NCI-H1694 (cell line): ENCODE results near the gene PRSS36.
A peak's percentile ranks its signal among the peaks of the same experiment; 100 is the strongest.
"Not testable (repeated sequence)": the region's sequence is repeated elsewhere in the genome, so short reads cannot be mapped to it uniquely, and the experiment has no call there.

Experiments
- DNase-seq: peaks from one replicate; lab custom pipeline; 2025; lab: John Stamatoyannopoulos, UW

PRSS36 gene

GRCh38 chr16:31141489-31142108 lies 8.3 kb downstream of the PRSS36 start:
- DNase-seq: no peak

- DNase-seq: not testable (repeated sequence)
Observed at GRCh38 chr16:31141071-31141469, 8.8 kb downstream of the PRSS36 start.

- no peak for DNase-seq
Observed at GRCh38 chr16:31138621-31139578, 11.0 kb downstream of the PRSS36 start.

GRCh38 chr16:31136822-31137499 lies 12.9 kb downstream of the PRSS36 start:
- DNase-seq: not testable (repeated sequence)

- DNase-seq: no peak
Observed at GRCh38 chr16:31136287-31136662, 13.6 kb downstream of the PRSS36 start.

DNA sequence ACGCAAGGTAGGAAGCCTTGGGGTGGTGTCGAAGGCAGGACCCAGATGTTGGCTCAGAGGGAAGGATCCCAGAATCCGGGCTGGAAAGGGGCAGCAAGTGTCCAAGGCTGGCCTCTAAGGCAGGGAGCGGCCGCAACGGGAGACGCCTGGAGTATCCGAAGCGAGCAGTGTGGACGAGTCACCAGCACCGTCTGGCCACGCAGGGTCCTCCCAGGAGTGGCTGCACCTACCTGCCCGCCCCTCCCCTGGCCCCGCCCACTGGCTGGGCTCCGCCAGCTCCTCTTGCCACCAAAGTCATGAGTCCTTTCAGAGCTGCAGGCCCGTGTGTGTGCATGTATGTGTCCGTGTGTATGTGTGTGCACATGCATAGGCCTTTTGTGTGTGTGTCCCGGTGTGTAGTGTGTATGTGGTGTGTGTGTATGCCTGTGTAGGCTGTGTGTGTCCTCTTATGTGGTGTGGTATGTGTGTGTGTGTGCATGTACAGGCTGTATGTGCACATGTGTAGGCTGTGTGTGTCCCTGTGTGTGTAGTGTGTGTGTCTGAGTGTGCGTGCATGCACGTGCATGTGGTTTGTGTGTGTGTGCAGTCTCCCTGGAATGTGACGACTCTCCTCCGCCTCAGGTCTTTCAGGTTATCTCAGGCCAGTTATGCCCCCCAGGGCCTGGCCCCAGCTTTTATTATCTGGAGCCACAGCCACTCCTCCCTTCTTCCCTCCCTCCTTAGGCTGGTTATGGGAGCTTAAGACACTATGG lies 14.2 kb downstream of the PRSS36 start, which contains the start of gene PRSS8:
PRSS8 (minus strand) TSS at position 193 of the 752 bp plus-strand sequence. CDS start 229 bp downstream, outside the sequence.
- no peak for DNase-seq

DNA sequence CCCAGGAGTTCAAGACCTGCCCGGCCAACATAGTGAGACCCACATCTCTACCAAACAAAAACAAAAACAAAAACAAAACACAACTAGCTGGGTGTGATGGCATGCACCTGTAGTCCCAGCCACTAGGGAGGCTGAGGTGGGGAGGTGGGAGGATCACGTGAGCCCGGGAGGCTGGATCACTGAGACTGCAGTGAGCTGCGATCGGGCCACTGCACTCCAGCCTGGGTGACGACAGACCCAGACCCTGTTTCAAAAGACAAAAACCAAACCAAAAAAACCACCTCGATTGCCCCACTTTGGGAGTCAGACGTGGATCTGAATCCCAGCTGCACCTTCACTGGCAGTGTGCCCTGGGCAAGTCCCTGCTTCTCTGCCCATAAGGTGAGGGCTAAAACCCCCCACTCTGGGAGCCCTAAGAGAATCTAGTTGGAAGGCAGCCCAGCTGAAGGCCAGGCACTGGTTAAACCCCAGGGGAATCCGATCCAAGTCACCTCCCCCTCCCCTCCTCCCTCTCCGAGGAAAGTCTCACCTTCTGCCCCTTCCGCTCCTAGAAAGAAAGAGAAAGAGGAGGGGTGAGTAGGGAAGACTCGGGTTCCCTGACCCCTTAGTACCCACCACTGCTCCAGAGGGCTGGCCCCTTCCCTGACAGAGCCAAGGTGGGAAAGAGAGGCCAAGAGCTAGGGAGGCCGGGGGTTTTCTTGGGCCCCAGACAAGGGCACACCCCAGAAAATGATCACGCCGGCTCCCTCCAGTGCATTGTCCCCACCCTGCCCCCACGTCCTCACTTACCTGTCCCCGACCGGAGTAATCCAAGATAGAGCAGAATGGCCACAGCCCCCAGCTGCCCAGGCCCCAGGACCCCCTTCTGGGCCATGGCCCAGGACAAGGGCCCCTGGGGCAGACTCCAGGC lies 15.0 kb downstream of the PRSS36 start:
- peak; percentile 6 for DNase-seq

DNA sequence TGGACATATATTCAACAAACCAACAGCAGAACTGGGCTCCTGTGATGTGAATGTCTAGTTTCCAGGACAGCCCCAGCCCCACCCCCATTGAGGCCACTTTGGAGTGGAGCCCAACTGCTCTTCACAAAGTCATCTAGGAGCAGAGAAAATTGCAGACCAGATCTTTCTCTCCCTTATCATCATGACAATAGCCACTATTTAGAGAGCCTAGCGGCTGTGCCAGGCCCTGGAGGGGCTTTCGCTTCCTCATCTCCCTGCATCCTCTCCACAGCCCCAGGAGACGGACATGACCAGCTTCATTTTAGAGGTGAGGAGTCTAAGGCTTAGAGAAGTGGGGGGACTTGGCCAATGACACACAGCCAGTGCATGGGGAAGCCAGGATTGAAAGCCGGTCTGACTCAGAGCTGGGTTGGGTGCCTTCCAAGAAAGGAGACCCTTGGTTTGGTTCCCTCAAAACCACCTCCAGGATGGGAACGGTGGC lies 15.7 kb downstream of the PRSS36 start:
- DNase-seq: no peak

- no peak for DNase-seq
Observed at GRCh38 chr16:31133046-31133501, 16.8 kb downstream of the PRSS36 start.

GRCh38 chr16:31132303-31132979 lies 17.4 kb downstream of the PRSS36 start:
- no peak for DNase-seq

DNA sequence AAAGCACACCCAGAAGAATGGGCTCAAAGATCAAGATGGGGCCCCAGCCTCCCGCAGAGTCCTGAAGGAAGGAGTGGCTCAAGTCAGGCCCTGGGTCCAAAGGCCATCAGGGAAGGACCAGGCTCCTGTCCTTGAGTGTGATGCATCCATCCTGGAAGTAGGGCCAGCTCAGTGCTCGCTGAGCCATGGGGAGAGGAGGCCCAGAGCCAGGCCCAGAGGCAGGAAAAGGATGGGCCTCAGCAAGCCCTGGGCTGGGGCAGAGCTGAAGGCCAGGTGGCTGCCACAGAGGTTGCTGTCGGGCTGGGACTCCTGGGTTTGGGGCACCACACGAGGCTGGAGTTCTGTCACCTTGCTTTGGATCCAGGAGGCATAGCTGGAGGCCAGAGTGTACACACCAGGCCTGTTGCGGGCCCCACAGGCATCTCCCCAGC lies 18.0 kb downstream of the PRSS36 start:
- no peak for DNase-seq

- DNase-seq: no peak
Observed at GRCh38 chr16:31131416-31131815, 18.4 kb downstream of the PRSS36 start.

- DNase-seq: no peak
Observed at GRCh38 chr16:31130899-31131298, 19.0 kb downstream of the PRSS36 start.

- no peak for DNase-seq
Observed at GRCh38 chr16:31130336-31130891, 19.5 kb downstream of the PRSS36 start.

- no peak for DNase-seq
Observed at GRCh38 chr16:31129568-31130335, 20.1 kb downstream of the PRSS36 start.

GRCh38 chr16:31128711-31129567 lies 20.9 kb downstream of the PRSS36 start:
- DNase-seq: no peak

DNA sequence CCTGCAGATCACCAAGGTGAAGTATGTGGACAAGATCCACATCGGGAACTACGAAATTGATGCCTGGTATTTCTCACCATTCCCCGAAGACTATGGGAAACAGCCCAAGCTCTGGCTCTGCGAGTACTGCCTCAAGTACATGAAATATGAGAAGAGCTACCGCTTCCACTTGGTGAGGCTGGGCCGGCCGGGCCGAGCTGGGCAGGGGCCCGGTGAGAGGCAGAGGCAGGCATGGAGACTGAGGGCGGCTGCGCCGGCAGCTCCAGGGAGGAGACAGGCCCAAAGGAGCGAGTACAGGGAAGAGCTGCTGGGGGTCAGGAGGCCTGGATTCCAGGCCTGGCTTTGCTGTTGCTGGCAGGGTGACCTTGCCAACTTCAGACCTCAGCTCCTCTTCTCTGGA lies 22.7 kb downstream of the PRSS36 start:
- DNase-seq: no peak

DNA sequence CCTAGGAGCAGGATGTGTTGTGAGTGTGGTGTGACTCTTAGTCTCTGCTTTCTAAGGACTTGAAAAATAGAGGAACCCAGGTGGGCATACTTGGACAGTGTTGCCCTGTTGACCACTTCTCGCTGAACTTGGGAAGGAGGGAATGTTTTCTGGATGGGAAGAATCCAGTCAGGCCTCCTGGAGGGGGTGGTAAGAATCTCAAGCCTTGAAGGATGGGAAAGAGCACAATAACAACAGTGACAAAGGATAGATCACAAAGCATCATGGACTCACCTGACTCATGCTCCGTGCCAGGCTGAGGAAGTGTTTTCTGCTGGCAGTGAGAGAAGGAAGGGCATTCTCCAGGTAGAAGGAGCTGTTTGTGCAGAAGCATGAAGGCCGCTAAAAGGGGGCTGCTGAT lies 24.0 kb downstream of the PRSS36 start:
- DNase-seq: no peak
